ENCODE measurements around the gene CCDC102A.

CCDC102A gene

DNA sequence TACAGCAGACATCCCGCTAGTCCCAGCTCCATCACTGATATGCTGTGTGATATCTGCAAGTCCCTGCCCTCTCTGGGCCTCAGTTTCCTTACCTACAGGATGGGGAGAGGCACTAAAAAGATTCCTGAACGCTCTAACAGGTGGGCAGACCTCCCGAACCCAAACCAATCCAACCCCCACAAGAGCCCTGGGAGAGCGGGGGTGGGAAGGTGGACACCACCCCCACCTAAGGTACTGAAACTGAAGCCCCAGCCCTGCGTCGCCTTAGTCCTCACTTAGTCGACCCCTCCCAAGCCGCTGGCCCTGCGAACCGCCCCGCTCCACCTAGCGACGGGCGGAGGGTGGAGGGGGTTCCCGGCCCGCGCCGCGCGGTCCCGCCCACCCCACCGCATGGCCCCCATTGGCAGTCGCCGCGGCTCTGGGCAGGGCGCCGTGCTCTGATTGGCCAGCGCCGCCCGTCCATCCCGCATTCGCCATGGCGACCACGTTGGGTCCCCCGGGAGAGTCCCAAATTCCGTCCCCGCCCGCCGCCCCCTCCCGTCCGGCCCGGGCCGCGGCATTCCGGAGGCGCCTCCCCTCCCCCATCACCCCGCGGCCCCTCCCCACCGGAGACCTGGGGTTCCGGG lies 578 bp downstream of the CCDC102A start:
- Histone ChIP-seq H3K4me1 (ENCODE audit: control insufficient read depth, insufficient read depth, low read length) (peaks cover 56% of the 10 kb centered on the region), H3K4me3 (ENCODE audit: low read depth, low read length) (peak overlapping the region; percentile 68), H3K27ac (ENCODE audit: low read depth, low read length) (peak overlapping the region; percentile 92), H3K27me3 (ENCODE audit: control insufficient read depth, insufficient read depth, low read length) (peaks cover 20% of the 10 kb centered on the region; the same call in 1 of the 2 replicates), H3K9ac (ENCODE audit: low read length) (peak overlapping the region; percentile 83), H3K36me3 (ENCODE audit: control insufficient read depth, insufficient read depth, low read length) (no peaks in the 10 kb centered on the region), H3K9me3 (ENCODE audit: control insufficient read depth, insufficient read depth, low read depth, low read length) (no peaks in the 10 kb centered on the region)

DNA sequence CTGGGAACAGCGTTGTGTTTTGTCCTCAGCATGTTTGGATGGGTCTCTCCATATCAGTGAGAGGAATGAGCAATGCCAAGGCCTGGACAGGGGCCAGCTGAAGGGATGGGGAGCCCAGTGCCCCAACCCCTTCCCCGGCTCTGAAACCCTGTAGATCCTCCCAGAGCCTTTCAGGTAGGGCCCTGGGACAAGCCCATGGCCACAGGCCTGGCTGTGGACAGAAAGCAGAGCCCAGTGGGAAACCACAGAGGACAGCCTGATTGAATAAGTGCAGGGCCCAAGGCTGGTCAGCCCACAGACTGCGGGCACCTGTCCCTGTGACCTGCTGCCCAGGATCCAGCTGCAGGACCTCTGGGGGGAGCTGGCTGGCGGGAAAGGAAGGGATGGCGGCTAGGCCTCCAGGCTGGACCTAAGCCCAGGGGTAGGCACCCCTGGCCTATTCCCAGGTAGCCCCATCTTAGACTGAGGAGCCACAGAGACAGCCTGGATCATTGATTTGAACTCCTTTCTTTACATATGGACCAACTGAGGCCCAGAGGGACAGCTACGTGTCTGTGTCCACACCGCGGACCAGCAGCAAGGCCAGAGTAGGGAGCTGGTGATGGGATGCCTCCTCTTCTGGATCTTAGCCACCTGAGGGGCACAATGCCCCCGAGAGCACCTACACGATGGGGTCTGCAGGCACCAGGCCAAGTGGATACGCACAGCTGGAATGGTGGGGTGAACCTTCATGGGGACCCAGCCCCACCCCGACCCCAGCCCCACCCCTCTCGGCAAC lies 1.3 kb downstream of the CCDC102A start:
- Histone ChIP-seq H3K4me1 (ENCODE audit: control insufficient read depth, insufficient read depth, low read length) (peaks cover 59% of the 10 kb centered on the region), H3K9ac (ENCODE audit: low read length) (no peak overlapping the region), H3K27me3 (ENCODE audit: control insufficient read depth, insufficient read depth, low read length) (peaks cover 14% of the 10 kb centered on the region; the same call in 1 of the 2 replicates), H3K4me3 (ENCODE audit: low read depth, low read length) (peak overlapping the region; percentile 61; the same call in 1 of the 2 replicates), H3K27ac (ENCODE audit: low read depth, low read length) (no peak overlapping the region), H3K36me3 (ENCODE audit: control insufficient read depth, insufficient read depth, low read length) (no peaks in the 10 kb centered on the region), H3K9me3 (ENCODE audit: control insufficient read depth, insufficient read depth, low read depth, low read length) (no peaks in the 10 kb centered on the region)

DNA sequence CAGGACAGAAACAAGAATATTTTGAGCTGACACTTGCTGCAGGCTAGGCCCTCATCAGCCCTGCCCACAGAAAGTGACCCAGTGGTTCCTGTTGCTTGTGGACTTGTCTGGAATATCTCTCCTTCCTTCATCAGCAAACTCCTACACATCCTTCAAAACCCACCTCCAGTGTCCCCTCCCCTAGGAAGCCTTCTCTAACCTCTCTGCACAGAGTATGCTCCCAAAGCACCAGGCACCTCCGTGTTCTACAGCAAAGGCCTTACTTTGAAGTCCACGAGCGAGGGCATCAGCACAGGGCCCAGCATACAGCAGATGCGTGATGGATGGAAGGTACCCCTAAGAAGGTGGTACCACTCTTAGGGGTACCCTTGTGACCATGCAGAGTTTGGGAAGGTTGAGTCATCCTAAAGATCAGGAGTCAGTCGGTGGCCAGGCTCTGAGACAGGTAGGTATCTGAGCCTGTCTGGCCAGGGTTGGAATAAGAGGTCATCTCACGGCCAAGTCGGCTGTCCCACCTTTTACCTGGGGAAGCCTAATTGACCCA lies 2.0 kb downstream of the CCDC102A start:
- no peak overlapping the region for H3K27ac ChIP-seq (ENCODE audit: low read depth, low read length)
- H3K27me3 ChIP-seq (ENCODE audit: control insufficient read depth, insufficient read depth, low read length): peaks cover 18% of the 10 kb centered on the region
- H3K9ac ChIP-seq (ENCODE audit: low read length): no peak overlapping the region
- no peak overlapping the region for H3K4me3 ChIP-seq (ENCODE audit: low read depth, low read length)
- H3K4me1 ChIP-seq (ENCODE audit: control insufficient read depth, insufficient read depth, low read length): peaks cover 65% of the 10 kb centered on the region
- H3K36me3 ChIP-seq (ENCODE audit: control insufficient read depth, insufficient read depth, low read length): no peaks in the 10 kb centered on the region
- no peaks in the 10 kb centered on the region for H3K9me3 ChIP-seq (ENCODE audit: control insufficient read depth, insufficient read depth, low read depth, low read length)

- H3K9ac ChIP-seq (ENCODE audit: low read length): no peak overlapping the region
- no peaks in the 10 kb centered on the region for H3K36me3 ChIP-seq (ENCODE audit: control insufficient read depth, insufficient read depth, low read length)
- no peaks in the 10 kb centered on the region for H3K9me3 ChIP-seq (ENCODE audit: control insufficient read depth, insufficient read depth, low read depth, low read length)
- peaks cover 69% of the 10 kb centered on the region for H3K4me1 ChIP-seq (ENCODE audit: control insufficient read depth, insufficient read depth, low read length)
- no peak overlapping the region for H3K27ac ChIP-seq (ENCODE audit: low read depth, low read length)
- no peak overlapping the region for H3K4me3 ChIP-seq (ENCODE audit: low read depth, low read length)
- peaks cover 22% of the 10 kb centered on the region for H3K27me3 ChIP-seq (ENCODE audit: control insufficient read depth, insufficient read depth, low read length)
Measured at GRCh38 chr16:57533431-57534336, 2.7 kb downstream of the CCDC102A start.

DNA sequence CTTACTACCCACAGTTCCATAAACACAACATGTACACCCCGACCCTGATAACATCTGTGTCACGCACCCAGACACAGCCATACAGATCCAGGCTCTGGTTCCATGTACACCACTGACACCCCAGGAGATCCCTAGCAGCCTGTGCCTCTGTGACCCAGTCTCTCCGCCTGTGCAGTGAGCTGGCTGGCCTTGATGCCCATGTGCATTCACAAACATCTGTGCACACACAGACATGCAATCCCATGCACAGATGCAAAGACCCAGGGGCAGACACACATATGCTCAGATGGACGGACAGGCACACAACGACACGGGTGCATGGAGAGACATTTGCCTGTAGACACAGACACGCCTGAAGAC lies 4.1 kb downstream of the CCDC102A start:
- H3K9me3 ChIP-seq (ENCODE audit: control insufficient read depth, insufficient read depth, low read depth, low read length): no peaks in the 10 kb centered on the region
- no peaks in the 10 kb centered on the region for H3K36me3 ChIP-seq (ENCODE audit: control insufficient read depth, insufficient read depth, low read length)
- peak overlapping the region; percentile 13; the same call in 1 of the 2 replicates for H3K4me3 ChIP-seq (ENCODE audit: low read depth, low read length)
- no peak overlapping the region for H3K9ac ChIP-seq (ENCODE audit: low read length)
- no peak overlapping the region for H3K27ac ChIP-seq (ENCODE audit: low read depth, low read length)
- H3K4me1 ChIP-seq (ENCODE audit: control insufficient read depth, insufficient read depth, low read length): peaks cover 68% of the 10 kb centered on the region
- peaks cover 16% of the 10 kb centered on the region for H3K27me3 ChIP-seq (ENCODE audit: control insufficient read depth, insufficient read depth, low read length)

- no peak overlapping the region for H3K27ac ChIP-seq (ENCODE audit: low read depth, low read length)
- H3K4me1 ChIP-seq (ENCODE audit: control insufficient read depth, insufficient read depth, low read length): peaks cover 67% of the 10 kb centered on the region
- H3K9me3 ChIP-seq (ENCODE audit: control insufficient read depth, insufficient read depth, low read depth, low read length): no peaks in the 10 kb centered on the region
- H3K27me3 ChIP-seq (ENCODE audit: control insufficient read depth, insufficient read depth, low read length): peaks cover 16% of the 10 kb centered on the region
- no peak overlapping the region for H3K9ac ChIP-seq (ENCODE audit: low read length)
- H3K36me3 ChIP-seq (ENCODE audit: control insufficient read depth, insufficient read depth, low read length): no peaks in the 10 kb centered on the region
- H3K4me3 ChIP-seq (ENCODE audit: low read depth, low read length): no peak overlapping the region
Measured at GRCh38 chr16:57531635-57532265, 4.6 kb downstream of the CCDC102A start.

- Histone ChIP-seq H3K4me1 (ENCODE audit: control insufficient read depth, insufficient read depth, low read length) (peaks cover 70% of the 10 kb centered on the region), H3K27ac (ENCODE audit: low read depth, low read length) (no peak overlapping the region), H3K9ac (ENCODE audit: low read length) (no peak overlapping the region), H3K4me3 (ENCODE audit: low read depth, low read length) (no peak overlapping the region), H3K27me3 (ENCODE audit: control insufficient read depth, insufficient read depth, low read length) (peaks cover 16% of the 10 kb centered on the region), H3K9me3 (ENCODE audit: control insufficient read depth, insufficient read depth, low read depth, low read length) (no peaks in the 10 kb centered on the region), H3K36me3 (ENCODE audit: control insufficient read depth, insufficient read depth, low read length) (no peaks in the 10 kb centered on the region)
Measured at GRCh38 chr16:57531253-57531575, 5.2 kb downstream of the CCDC102A start.

- Histone ChIP-seq H3K27ac (ENCODE audit: low read depth, low read length) (no peak overlapping the region), H3K36me3 (ENCODE audit: control insufficient read depth, insufficient read depth, low read length) (no peaks in the 10 kb centered on the region), H3K9ac (ENCODE audit: low read length) (peak overlapping the region; percentile 21), H3K9me3 (ENCODE audit: control insufficient read depth, insufficient read depth, low read depth, low read length) (no peaks in the 10 kb centered on the region), H3K27me3 (ENCODE audit: control insufficient read depth, insufficient read depth, low read length) (peaks cover 16% of the 10 kb centered on the region), H3K4me1 (ENCODE audit: control insufficient read depth, insufficient read depth, low read length) (peaks cover 72% of the 10 kb centered on the region), H3K4me3 (ENCODE audit: low read depth, low read length) (no peak overlapping the region; the same call in 1 of the 2 replicates)
Measured at GRCh38 chr16:57530522-57531252, 5.7 kb downstream of the CCDC102A start.

DNA sequence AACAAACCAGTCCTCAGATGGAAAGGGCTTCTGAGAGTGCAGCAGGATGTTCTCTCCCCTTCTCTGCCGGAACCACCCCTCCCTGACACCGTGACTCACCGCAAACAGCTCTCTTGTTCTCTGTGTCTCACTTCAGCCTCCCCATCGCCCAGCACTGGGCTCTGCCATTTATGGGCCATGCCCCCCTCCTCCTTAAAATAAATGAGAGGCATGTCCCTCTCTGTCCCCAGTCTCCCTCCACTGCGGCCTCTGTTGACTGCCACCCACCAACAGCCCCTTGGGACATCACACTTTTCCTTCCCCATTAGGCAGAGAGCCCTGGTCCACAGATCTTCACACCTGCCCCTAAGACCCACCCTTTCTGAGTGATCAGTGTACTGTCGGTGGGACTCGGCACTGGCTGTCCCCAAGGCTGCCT lies 6.3 kb downstream of the CCDC102A start:
- Histone ChIP-seq H3K4me1 (ENCODE audit: control insufficient read depth, insufficient read depth, low read length) (peaks cover 71% of the 10 kb centered on the region), H3K27me3 (ENCODE audit: control insufficient read depth, insufficient read depth, low read length) (peaks cover 16% of the 10 kb centered on the region), H3K27ac (ENCODE audit: low read depth, low read length) (no peak overlapping the region), H3K9me3 (ENCODE audit: control insufficient read depth, insufficient read depth, low read depth, low read length) (no peaks in the 10 kb centered on the region), H3K4me3 (ENCODE audit: low read depth, low read length) (peak overlapping the region; percentile 80), H3K9ac (ENCODE audit: low read length) (peak overlapping the region; percentile 21), H3K36me3 (ENCODE audit: control insufficient read depth, insufficient read depth, low read length) (no peaks in the 10 kb centered on the region)
